ENCODE measurements around the gene SEPTIN12. TPM values are rescaled to one million over a fixed set of nuclear protein-coding genes. Genes with fewer than 3 reads are reported as not detected.

The SEPTIN12 gene
- polyA plus RNA-seq, 2 donors, result 0.07 TPM; not detected in 1

DNA sequence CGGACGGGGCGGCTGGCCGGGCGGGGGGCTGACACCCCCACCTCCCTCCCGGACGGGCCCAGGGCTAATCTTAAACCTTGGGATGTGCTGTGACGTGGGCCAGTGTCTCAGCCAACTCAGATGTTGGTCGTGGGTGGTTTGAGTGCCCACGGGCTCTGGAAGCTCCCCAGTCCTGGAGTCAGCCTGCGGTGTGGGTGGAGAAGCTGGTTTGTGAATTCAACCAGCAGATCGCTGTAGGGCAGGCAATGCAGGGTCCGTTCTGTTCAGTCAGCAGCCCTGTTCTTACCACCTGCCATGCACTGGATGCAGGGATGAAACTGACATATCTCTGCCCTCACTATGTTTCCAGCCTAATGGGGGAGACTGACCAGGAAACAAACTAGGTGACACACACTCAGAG is 13.1 kb downstream of the SEPTIN12 start:
- H3K27me3 ChIP-seq (ENCODE audit: control insufficient read depth in 1 of 2, insufficient read depth in 2 of 2, low read length in 2 of 2), result no peaks in the 10 kb centered on the region
- 61 to 78% methylated on average over 10 to 13 of the region's 13 CpGs for WGBS, 2 donors
- no peaks in the 10 kb centered on the region for H3K36me3 ChIP-seq (ENCODE audit: control insufficient read depth in 2 of 2, insufficient read depth in 2 of 2, low read length in 1 of 2)
- no peak overlapping the region for H3K4me3 ChIP-seq (ENCODE audit: low read depth in 1 of 2, low read length in 2 of 2)
- no peak overlapping the region for H3K27ac ChIP-seq (ENCODE audit: low read depth in 2 of 2, low read length in 1 of 2)
- H3K9me3 ChIP-seq (ENCODE audit: control insufficient read depth in 2 of 2, insufficient read depth in 1 of 2, low read depth in 1 of 2, low read length in 1 of 2), result no peaks in the 10 kb centered on the region
- H3K4me1 ChIP-seq (ENCODE audit: control insufficient read depth in 2 of 2, insufficient read depth in 2 of 2, low read length in 1 of 2), result no peaks in the 10 kb centered on the region

DNA sequence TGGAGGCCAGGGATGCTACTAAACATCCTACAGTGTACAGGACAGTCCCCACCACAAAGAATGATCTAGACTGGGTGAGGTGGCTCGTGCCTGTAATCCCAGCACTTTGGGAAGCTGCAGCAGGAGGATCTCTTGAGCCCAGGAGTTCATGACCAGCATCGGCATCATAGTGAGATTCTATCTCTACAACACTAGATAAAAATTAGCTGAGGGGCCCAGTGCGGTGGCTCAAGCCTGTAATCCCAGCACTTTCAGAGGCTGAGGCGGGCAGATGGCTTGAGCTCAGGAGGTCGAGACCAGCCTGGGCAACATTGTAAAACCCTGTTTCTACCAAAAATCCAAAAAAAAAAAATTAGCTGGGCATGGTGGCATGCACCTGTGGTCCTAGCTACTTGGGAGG is 15.8 kb downstream of the SEPTIN12 start:
- no peak overlapping the region for H3K4me3 ChIP-seq (ENCODE audit: low read depth in 1 of 2, low read length in 2 of 2)
- H3K27me3 ChIP-seq (ENCODE audit: control insufficient read depth in 1 of 2, insufficient read depth in 2 of 2, low read length in 2 of 2), result no peaks in the 10 kb centered on the region
- peaks cover 0 to 3% of the 10 kb centered on the region in 2 donors for H3K4me1 ChIP-seq (ENCODE audit: control insufficient read depth in 2 of 2, insufficient read depth in 2 of 2, low read length in 1 of 2)
- no peaks in the 10 kb centered on the region for H3K36me3 ChIP-seq (ENCODE audit: control insufficient read depth in 2 of 2, insufficient read depth in 2 of 2, low read length in 1 of 2)
- 86% methylated on average over 5 of the region's 5 CpGs for whole genome bisulfite sequencing, 2 donors
- H3K27ac ChIP-seq (ENCODE audit: low read depth in 2 of 2, low read length in 1 of 2), result no peak overlapping the region
- no peaks in the 10 kb centered on the region for H3K9me3 ChIP-seq (ENCODE audit: control insufficient read depth in 2 of 2, insufficient read depth in 1 of 2, low read depth in 1 of 2, low read length in 1 of 2)

DNA sequence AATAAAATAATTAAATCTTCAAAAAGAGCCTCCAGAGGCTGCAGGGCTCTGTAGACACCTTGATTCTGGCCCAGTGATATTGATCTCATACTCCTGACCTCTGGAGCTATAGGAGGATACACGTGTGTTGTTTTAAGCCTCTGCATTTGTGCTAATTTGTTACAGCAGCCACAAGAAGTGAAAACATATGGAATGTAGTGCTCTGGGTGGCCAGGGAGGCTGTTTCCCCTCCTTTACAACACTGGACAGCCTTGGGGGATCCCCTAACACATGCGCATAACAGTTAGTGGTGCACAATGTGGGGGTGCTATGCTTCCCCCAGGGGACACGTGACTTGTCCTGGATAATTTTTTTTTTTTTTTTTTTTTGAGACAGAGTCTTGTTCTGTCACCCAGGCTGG is 16.5 kb downstream of the SEPTIN12 start:
- Histone ChIP-seq H3K4me3 (ENCODE audit: low read depth in 1 of 2, low read length in 2 of 2) (no peak overlapping the region), H3K4me1 (ENCODE audit: control insufficient read depth in 2 of 2, insufficient read depth in 2 of 2, low read length in 1 of 2) (peaks cover 0 to 3% of the 10 kb centered on the region in 2 donors), H3K36me3 (ENCODE audit: control insufficient read depth in 2 of 2, insufficient read depth in 2 of 2, low read length in 1 of 2) (no peaks in the 10 kb centered on the region), H3K9me3 (ENCODE audit: control insufficient read depth in 2 of 2, insufficient read depth in 1 of 2, low read depth in 1 of 2, low read length in 1 of 2) (no peaks in the 10 kb centered on the region), H3K27me3 (ENCODE audit: control insufficient read depth in 1 of 2, insufficient read depth in 2 of 2, low read length in 2 of 2) (no peaks in the 10 kb centered on the region), H3K27ac (ENCODE audit: low read depth in 2 of 2, low read length in 1 of 2) (no peak overlapping the region)
- WGBS, 2 donors, result 61 to 69% methylated on average over 3 of the region's 3 CpGs

GRCh38 chr16:4769306-4769638 is 18.9 kb downstream of the SEPTIN12 start:
- Histone ChIP-seq H3K9me3 (ENCODE audit: control insufficient read depth in 2 of 2, insufficient read depth in 1 of 2, low read depth in 1 of 2, low read length in 1 of 2) (no peaks in the 10 kb centered on the region), H3K4me3 (ENCODE audit: low read depth in 1 of 2, low read length in 2 of 2) (peak overlapping the region in 1 of 2 donors; percentile 59), H3K36me3 (ENCODE audit: control insufficient read depth in 2 of 2, insufficient read depth in 2 of 2, low read length in 1 of 2) (peaks cover 0 to 3% of the 10 kb centered on the region in 2 donors), H3K27me3 (ENCODE audit: control insufficient read depth in 1 of 2, insufficient read depth in 2 of 2, low read length in 2 of 2) (no peaks in the 10 kb centered on the region), H3K4me1 (ENCODE audit: control insufficient read depth in 2 of 2, insufficient read depth in 2 of 2, low read length in 1 of 2) (peaks cover 3 to 8% of the 10 kb centered on the region in 2 donors), H3K27ac (ENCODE audit: low read depth in 2 of 2, low read length in 1 of 2) (no peak overlapping the region)
- WGBS, 2 donors, result 56% methylated on average over 7 of the region's 7 CpGs

- 4 to 5% methylated on average over 47 to 48 of the region's 48 CpGs for WGBS, 2 donors
- H3K27ac ChIP-seq (ENCODE audit: low read depth in 2 of 2, low read length in 1 of 2), result peak overlapping the region; percentile 95 to 96
- H3K36me3 ChIP-seq (ENCODE audit: control insufficient read depth in 2 of 2, insufficient read depth in 2 of 2, low read length in 1 of 2), result peaks cover 2 to 7% of the 10 kb centered on the region in 2 donors
- H3K9me3 ChIP-seq (ENCODE audit: control insufficient read depth in 2 of 2, insufficient read depth in 1 of 2, low read depth in 1 of 2, low read length in 1 of 2), result no peaks in the 10 kb centered on the region
- peak overlapping the region; percentile 52 to 59 for H3K4me3 ChIP-seq (ENCODE audit: low read depth in 1 of 2, low read length in 2 of 2)
- H3K4me1 ChIP-seq (ENCODE audit: control insufficient read depth in 2 of 2, insufficient read depth in 2 of 2, low read length in 1 of 2), result peaks cover 3 to 8% of the 10 kb centered on the region in 2 donors
- no peaks in the 10 kb centered on the region for H3K27me3 ChIP-seq (ENCODE audit: control insufficient read depth in 1 of 2, insufficient read depth in 2 of 2, low read length in 2 of 2)
Measured at GRCh38 chr16:4768549-4769305, 19.4 kb downstream of the SEPTIN12 start.

DNA sequence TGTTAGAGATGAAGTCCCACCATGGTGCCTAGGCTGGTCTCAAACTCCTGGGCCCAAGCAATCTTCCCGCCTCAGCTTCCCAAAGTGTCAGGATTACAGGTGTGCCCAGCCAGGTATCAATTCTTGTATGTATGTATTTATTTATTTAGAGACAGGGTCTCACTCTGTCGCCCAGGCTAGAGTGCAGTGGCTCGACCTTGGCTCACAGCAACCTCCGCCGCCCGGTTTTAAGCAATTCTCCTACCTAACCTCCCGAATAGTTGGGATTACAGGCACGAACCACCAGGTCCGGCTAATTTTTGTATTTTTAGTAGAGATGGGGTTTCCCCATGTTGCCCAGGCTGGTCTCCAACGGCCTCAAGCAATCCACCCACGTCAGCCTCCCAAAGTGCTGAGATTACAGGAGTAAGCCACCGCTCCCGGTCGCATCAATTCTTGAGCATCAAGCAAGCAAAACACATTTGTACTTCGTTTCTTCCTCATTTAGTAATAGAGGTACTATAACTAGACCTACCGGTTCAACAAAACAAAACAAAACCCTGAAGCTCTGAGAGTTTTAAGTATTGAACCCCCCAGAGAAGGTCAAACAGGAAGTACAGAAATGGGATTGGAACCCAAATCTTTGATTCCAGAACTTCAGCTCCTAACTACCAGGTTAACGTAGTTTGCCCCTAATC is 20.1 kb downstream of the SEPTIN12 start:
- H3K27me3 ChIP-seq (ENCODE audit: control insufficient read depth in 1 of 2, insufficient read depth in 2 of 2, low read length in 2 of 2), result no peaks in the 10 kb centered on the region
- peaks cover 3 to 11% of the 10 kb centered on the region in 2 donors for H3K36me3 ChIP-seq (ENCODE audit: control insufficient read depth in 2 of 2, insufficient read depth in 2 of 2, low read length in 1 of 2)
- 28 to 35% methylated on average over 17 of the region's 17 CpGs for whole genome bisulfite sequencing, 2 donors
- H3K4me3 ChIP-seq (ENCODE audit: low read depth in 1 of 2, low read length in 2 of 2), result peak overlapping the region; percentile 52 to 59
- H3K9me3 ChIP-seq (ENCODE audit: control insufficient read depth in 2 of 2, insufficient read depth in 1 of 2, low read depth in 1 of 2, low read length in 1 of 2), result no peaks in the 10 kb centered on the region
- H3K27ac ChIP-seq (ENCODE audit: low read depth in 2 of 2, low read length in 1 of 2), result peak overlapping the region; percentile 95 to 96
- H3K4me1 ChIP-seq (ENCODE audit: control insufficient read depth in 2 of 2, insufficient read depth in 2 of 2, low read length in 1 of 2), result peaks cover 3 to 8% of the 10 kb centered on the region in 2 donors

DNA sequence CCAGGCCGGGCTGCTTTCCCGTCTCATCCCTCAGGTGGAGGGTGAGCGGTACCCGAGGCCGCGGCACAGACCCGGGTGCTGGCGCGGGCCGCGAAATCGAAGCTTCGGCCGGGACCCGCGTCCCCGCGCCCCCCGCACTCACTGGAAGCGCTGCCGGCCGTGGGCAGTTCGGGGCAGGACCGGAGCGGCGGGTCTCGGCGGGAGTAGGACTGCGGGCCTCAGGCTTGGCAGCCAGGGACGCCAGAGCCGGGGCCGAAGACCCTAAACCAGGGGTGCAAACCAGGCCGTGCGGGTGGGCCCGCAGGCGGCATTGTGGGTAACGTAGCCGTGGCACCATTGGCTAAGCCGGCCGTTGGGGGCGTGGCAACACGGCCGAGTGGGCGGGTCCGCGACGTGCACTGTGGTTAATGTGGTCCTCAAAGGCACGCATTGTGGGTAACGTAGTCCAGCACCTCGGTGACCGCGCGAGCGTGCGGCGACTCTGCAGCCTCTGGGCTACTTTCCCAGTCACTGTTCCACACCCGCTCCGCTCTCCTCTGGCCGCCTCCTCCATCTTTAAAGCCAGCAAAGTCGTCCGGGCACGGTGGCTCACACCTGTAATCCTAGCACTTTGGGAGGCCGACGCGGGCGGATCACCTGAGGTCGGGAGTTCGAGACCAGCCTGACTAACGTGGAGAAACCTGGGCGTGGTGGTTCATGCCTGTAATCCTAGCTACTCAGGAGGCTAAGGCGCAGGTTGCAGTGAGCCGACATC is 21.1 kb downstream of the SEPTIN12 start, which contains the start of gene ZNF500:
Gene ZNF500 (minus strand): TSS at position 288 of the 754 bp plus-strand sequence. CDS start 1,184 bp downstream, outside the sequence.
- 1 to 2% methylated on average over 66 to 72 of the region's 72 CpGs for WGBS, 2 donors
- Histone ChIP-seq H3K4me1 (ENCODE audit: control insufficient read depth in 2 of 2, insufficient read depth in 2 of 2, low read length in 1 of 2) (peaks cover 3 to 8% of the 10 kb centered on the region in 2 donors), H3K9me3 (ENCODE audit: control insufficient read depth in 2 of 2, insufficient read depth in 1 of 2, low read depth in 1 of 2, low read length in 1 of 2) (no peaks in the 10 kb centered on the region), H3K27me3 (ENCODE audit: control insufficient read depth in 1 of 2, insufficient read depth in 2 of 2, low read length in 2 of 2) (no peaks in the 10 kb centered on the region), H3K27ac (ENCODE audit: low read depth in 2 of 2, low read length in 1 of 2) (peak within 1 kb of the TSS; percentile 88 to 96), H3K4me3 (ENCODE audit: low read depth in 1 of 2, low read length in 2 of 2) (peak within 1 kb of the TSS; percentile 95 to 99), H3K36me3 (ENCODE audit: control insufficient read depth in 2 of 2, insufficient read depth in 2 of 2, low read length in 1 of 2) (peaks cover 3 to 19% of the 10 kb centered on the region in 2 donors)

- Histone ChIP-seq H3K9me3 (ENCODE audit: control insufficient read depth in 2 of 2, insufficient read depth in 1 of 2, low read depth in 1 of 2, low read length in 1 of 2) (no peaks in the 10 kb centered on the region), H3K27ac (ENCODE audit: low read depth in 2 of 2, low read length in 1 of 2) (peak overlapping the region in 1 of 2 donors; percentile 19), H3K27me3 (ENCODE audit: control insufficient read depth in 1 of 2, insufficient read depth in 2 of 2, low read length in 2 of 2) (no peaks in the 10 kb centered on the region), H3K36me3 (ENCODE audit: control insufficient read depth in 2 of 2, insufficient read depth in 2 of 2, low read length in 1 of 2) (peaks cover 3 to 25% of the 10 kb centered on the region in 2 donors), H3K4me3 (ENCODE audit: low read depth in 1 of 2, low read length in 2 of 2) (peak overlapping the region; percentile 95 to 99), H3K4me1 (ENCODE audit: control insufficient read depth in 2 of 2, insufficient read depth in 2 of 2, low read length in 1 of 2) (peaks cover 3 to 8% of the 10 kb centered on the region in 2 donors)
- 73 to 74% methylated on average over 26 of the region's 26 CpGs for WGBS, 2 donors
Measured at GRCh38 chr16:4765511-4766474, 22.4 kb downstream of the SEPTIN12 start.

Data from esophagus (tissue), 2 donors.